ENCODE data around the gene CNOT1.
"Not testable (repeated sequence)": the region's sequence is repeated elsewhere in the genome, so short reads cannot be mapped to it uniquely, and the experiment has no call there.

Gene CNOT1

GRCh38 chr16:58638148-58639036, 8.8 kb upstream of the CNOT1 start:
- DNase-seq (ENCODE audit: low read depth), result peak; percentile 92

- DNase-seq (ENCODE audit: low read depth), result not testable (repeated sequence)
Measured at GRCh38 chr16:58637021-58637420, 7.4 kb upstream of the CNOT1 start.

- DNase-seq (ENCODE audit: low read depth), result no peak
Measured at GRCh38 chr16:58636466-58636865, 6.8 kb upstream of the CNOT1 start.

GRCh38 chr16:58635502-58635901, 5.9 kb upstream of the CNOT1 start:
- no peak for DNase-seq (ENCODE audit: low read depth)

GRCh38 chr16:58634265-58634802, 4.7 kb upstream of the CNOT1 start:
- DNase-seq (ENCODE audit: low read depth), result no peak

GRCh38 chr16:58628845-58629732, 537 bp downstream of the CNOT1 start:
- peak; percentile 56 for DNase-seq (ENCODE audit: low read depth)

GRCh38 chr16:58624209-58624608, 5.4 kb downstream of the CNOT1 start:
- no peak for DNase-seq (ENCODE audit: low read depth)

GRCh38 chr16:58620396-58620795, 9.2 kb downstream of the CNOT1 start:
- no peak for DNase-seq (ENCODE audit: low read depth)

GRCh38 chr16:58615280-58615679, 14.3 kb downstream of the CNOT1 start:
- DNase-seq (ENCODE audit: low read depth), result peak; percentile 78

GRCh38 chr16:58614860-58615259, 14.8 kb downstream of the CNOT1 start:
- DNase-seq (ENCODE audit: low read depth), result peak; percentile 40

- peak; percentile 92 for DNase-seq (ENCODE audit: low read depth)
Measured at GRCh38 chr16:58614212-58614611, 15.4 kb downstream of the CNOT1 start.

- DNase-seq (ENCODE audit: low read depth), result not testable (repeated sequence)
Measured at GRCh38 chr16:58612965-58613364, 16.7 kb downstream of the CNOT1 start.

GRCh38 chr16:58608601-58609136, 21.0 kb downstream of the CNOT1 start:
- DNase-seq (ENCODE audit: low read depth), result no peak

GRCh38 chr16:58605562-58605961, 24.1 kb downstream of the CNOT1 start:
- no peak for DNase-seq (ENCODE audit: low read depth)

GRCh38 chr16:58591083-58591482, 38.5 kb downstream of the CNOT1 start:
- no peak for DNase-seq (ENCODE audit: low read depth)

GRCh38 chr16:58589326-58589905, 40.2 kb downstream of the CNOT1 start:
- no peak for DNase-seq (ENCODE audit: low read depth)

GRCh38 chr16:58588406-58588805, 41.2 kb downstream of the CNOT1 start:
- DNase-seq (ENCODE audit: low read depth), result no peak

GRCh38 chr16:58586340-58587030, 43.1 kb downstream of the CNOT1 start:
- no peak for DNase-seq (ENCODE audit: low read depth)

GRCh38 chr16:58584831-58585505, 44.7 kb downstream of the CNOT1 start:
- DNase-seq (ENCODE audit: low read depth), result no peak

GRCh38 chr16:58582971-58583765, 46.5 kb downstream of the CNOT1 start:
- no peak for DNase-seq (ENCODE audit: low read depth)

All from ELR (cell line).